Measurements from ENCODE around the gene BRCA2. TPM values are rescaled to one million over a fixed set of nuclear protein-coding genes. Genes with fewer than 3 reads are reported as not detected.

BRCA2 gene, protein sequence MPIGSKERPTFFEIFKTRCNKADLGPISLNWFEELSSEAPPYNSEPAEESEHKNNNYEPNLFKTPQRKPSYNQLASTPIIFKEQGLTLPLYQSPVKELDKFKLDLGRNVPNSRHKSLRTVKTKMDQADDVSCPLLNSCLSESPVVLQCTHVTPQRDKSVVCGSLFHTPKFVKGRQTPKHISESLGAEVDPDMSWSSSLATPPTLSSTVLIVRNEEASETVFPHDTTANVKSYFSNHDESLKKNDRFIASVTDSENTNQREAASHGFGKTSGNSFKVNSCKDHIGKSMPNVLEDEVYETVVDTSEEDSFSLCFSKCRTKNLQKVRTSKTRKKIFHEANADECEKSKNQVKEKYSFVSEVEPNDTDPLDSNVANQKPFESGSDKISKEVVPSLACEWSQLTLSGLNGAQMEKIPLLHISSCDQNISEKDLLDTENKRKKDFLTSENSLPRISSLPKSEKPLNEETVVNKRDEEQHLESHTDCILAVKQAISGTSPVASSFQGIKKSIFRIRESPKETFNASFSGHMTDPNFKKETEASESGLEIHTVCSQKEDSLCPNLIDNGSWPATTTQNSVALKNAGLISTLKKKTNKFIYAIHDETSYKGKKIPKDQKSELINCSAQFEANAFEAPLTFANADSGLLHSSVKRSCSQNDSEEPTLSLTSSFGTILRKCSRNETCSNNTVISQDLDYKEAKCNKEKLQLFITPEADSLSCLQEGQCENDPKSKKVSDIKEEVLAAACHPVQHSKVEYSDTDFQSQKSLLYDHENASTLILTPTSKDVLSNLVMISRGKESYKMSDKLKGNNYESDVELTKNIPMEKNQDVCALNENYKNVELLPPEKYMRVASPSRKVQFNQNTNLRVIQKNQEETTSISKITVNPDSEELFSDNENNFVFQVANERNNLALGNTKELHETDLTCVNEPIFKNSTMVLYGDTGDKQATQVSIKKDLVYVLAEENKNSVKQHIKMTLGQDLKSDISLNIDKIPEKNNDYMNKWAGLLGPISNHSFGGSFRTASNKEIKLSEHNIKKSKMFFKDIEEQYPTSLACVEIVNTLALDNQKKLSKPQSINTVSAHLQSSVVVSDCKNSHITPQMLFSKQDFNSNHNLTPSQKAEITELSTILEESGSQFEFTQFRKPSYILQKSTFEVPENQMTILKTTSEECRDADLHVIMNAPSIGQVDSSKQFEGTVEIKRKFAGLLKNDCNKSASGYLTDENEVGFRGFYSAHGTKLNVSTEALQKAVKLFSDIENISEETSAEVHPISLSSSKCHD (N-terminal part only)
- total RNA-seq (2021) (11.4 and 14.5 TPM in 2 replicates), Bru-seq, nascent RNA (percentile 78 among the genes with signal in this experiment), BruChase-seq, experiment 1, labeled RNA remaining after a 2-hour chase (percentile 76 among the genes with signal in this experiment), BruChase-seq, experiment 2, labeled RNA remaining after a 6-hour chase (percentile 85 among the genes with signal in this experiment)
- long read RNA-seq, partial matches to known transcripts = 1 of 1 reads
- long read RNA-seq, other reads (novel, unspliced or antisense) = 0 of 1 reads

DNA sequence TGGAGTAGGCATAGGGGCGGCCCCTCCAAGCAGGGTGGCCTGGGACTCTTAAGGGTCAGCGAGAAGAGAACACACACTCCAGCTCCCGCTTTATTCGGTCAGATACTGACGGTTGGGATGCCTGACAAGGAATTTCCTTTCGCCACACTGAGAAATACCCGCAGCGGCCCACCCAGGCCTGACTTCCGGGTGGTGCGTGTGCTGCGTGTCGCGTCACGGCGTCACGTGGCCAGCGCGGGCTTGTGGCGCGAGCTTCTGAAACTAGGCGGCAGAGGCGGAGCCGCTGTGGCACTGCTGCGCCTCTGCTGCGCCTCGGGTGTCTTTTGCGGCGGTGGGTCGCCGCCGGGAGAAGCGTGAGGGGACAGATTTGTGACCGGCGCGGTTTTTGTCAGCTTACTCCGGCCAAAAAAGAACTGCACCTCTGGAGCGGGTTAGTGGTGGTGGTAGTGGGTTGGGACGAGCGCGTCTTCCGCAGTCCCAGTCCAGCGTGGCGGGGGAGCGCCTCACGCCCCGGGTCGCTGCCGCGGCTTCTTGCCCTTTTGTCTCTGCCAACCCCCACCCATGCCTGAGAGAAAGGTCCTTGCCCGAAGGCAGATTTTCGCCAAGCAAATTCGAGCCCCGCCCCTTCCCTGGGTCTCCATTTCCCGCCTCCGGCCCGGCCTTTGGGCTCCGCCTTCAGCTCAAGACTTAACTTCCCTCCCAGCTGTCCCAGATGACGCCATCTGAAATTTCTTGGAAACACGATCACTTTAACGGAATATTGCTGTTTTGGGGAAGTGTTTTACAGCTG, at the start of gene BRCA2, which contains the start of gene ZAR1L:
TSS of gene BRCA2 (plus strand) at position 271 of the 790 bp plus-strand sequence. CDS start 953 bp downstream, outside the sequence.
TSS of gene ZAR1L (minus strand) at position 126 of the 790 bp plus-strand sequence. CDS start 3,438 bp downstream, outside the sequence.
- TF ChIP-seq, protein P1, sequence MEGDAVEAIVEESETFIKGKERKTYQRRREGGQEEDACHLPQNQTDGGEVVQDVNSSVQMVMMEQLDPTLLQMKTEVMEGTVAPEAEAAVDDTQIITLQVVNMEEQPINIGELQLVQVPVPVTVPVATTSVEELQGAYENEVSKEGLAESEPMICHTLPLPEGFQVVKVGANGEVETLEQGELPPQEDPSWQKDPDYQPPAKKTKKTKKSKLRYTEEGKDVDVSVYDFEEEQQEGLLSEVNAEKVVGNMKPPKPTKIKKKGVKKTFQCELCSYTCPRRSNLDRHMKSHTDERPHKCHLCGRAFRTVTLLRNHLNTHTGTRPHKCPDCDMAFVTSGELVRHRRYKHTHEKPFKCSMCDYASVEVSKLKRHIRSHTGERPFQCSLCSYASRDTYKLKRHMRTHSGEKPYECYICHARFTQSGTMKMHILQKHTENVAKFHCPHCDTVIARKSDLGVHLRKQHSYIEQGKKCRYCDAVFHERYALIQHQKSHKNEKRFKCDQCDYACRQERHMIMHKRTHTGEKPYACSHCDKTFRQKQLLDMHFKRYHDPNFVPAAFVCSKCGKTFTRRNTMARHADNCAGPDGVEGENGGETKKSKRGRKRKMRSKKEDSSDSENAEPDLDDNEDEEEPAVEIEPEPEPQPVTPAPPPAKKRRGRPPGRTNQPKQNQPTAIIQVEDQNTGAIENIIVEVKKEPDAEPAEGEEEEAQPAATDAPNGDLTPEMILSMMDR (conservative IDR thresholded peaks at IDR 0.05) = no peak
- TF ChIP-seq EZH2 (IDR thresholded peaks at IDR 0.05; ENCODE audit: low read depth) = no peak
- H3K9me2 ChIP-seq (ENCODE audit: insufficient read depth) = no peaks in the 10 kb centered on the region
- H3K9me3 ChIP-seq (ENCODE audit: insufficient read depth, low read depth) = no peaks in the 10 kb centered on the region
- intact Hi-C loops (cut with micrococcal nuclease; ENCODE audit: unreplicated experiment) = loop anchor here (2.0 to 10.0 kb wide), 3 partner anchors 219 to 321 kb away; partner anchors contain the start of genes N4BP2L2 and PDS5B
- no peaks in the 10 kb centered on the region for H3K27me3 ChIP-seq (ENCODE audit: insufficient read depth, low read depth)
- peaks cover 9% of the 10 kb centered on the region for H3K79me2 ChIP-seq (ENCODE audit: low read depth)
- ChIA-PET POLR2A (ENCODE audit: unreplicated experiment) (interaction anchor here (0.5 to 0.7 kb wide), 9 partner anchors 30 to 1482 kb away, joined by 3 to 37 read pairs (median 3); no protein-coding TSS in a partner anchor), CTCF (interaction anchor here (0.5 to 0.7 kb wide), 4 partner anchors 15 to 406 kb away, joined by 4 to 12 read pairs (median 4); no protein-coding TSS in a partner anchor)
- H4K20me1 ChIP-seq (ENCODE audit: insufficient read depth) = no peaks in the 10 kb centered on the region
- H3F3A ChIP-seq (ENCODE audit: insufficient read depth, low read depth) = no peaks in the 10 kb centered on the region; the same call in 1 of the 2 replicates
- H3K4me1 ChIP-seq (replicated peaks; ENCODE audit: insufficient read depth) = peaks cover 16% of the 10 kb centered on the region
- peak within 1 kb of the TSS; percentile 100 for H2AFZ ChIP-seq
- peak within 1 kb of the TSS; percentile 95 for H3K4me3 ChIP-seq
- H3K36me3 ChIP-seq (ENCODE audit: low read depth) = peaks cover 8% of the 10 kb centered on the region; the same call in 1 of the 2 replicates
- DNase-seq = peak; percentile 74 to 80
- H3K27ac ChIP-seq = peak within 1 kb of the TSS; percentile 95
- TSS peak; percentile 69 for BruUV-seq (replicated peaks)
- H3K4me2 ChIP-seq = peak within 1 kb of the TSS; percentile 93

DNA sequence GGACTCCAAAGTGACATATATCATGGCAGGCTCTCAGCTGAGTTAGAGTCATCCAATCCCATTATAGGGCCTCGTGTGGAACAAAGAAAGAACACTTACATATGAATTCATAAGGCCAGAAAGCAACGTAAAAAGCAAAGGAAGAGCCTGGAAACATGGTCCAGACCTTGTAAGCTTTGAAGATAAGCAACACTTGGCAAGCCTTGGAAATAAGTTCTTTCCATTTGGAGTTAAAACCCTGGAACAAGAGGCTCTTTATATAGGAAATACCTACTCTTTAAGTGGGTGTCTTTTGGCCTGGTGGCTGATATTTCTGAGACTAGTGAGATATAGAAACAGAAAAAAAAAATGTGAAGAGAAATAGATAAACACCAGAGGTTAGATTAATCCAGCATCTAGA, 49.6 kb upstream of the BRCA2 start:
- H3K9me3 ChIP-seq (ENCODE audit: insufficient read depth, low read depth) = no peaks in the 10 kb centered on the region
- no peaks in the 10 kb centered on the region for H4K20me1 ChIP-seq (ENCODE audit: insufficient read depth)
- intact Hi-C loops (cut with micrococcal nuclease; ENCODE audit: unreplicated experiment) = no loop called here
- no peaks in the 10 kb centered on the region for H3K27me3 ChIP-seq (ENCODE audit: insufficient read depth, low read depth)
- H2AFZ ChIP-seq = no peak overlapping the region
- no peak for TF ChIP-seq EZH2 (IDR thresholded peaks at IDR 0.05; ENCODE audit: low read depth)
- TF ChIP-seq, protein P1 (conservative IDR thresholded peaks at IDR 0.05) = no peak
- no peaks in the 10 kb centered on the region for H3K36me3 ChIP-seq (ENCODE audit: low read depth)
- no peaks in the 10 kb centered on the region for H3K4me1 ChIP-seq (replicated peaks; ENCODE audit: insufficient read depth)
- H3K9me2 ChIP-seq (ENCODE audit: insufficient read depth) = no peaks in the 10 kb centered on the region
- no peak for DNase-seq
- H3K79me2 ChIP-seq (ENCODE audit: low read depth) = no peaks in the 10 kb centered on the region
- no peak overlapping the region for H3K4me2 ChIP-seq
- ChIA-PET CTCF (no interaction called here), POLR2A (ENCODE audit: unreplicated experiment) (no interaction called here)
- no peaks in the 10 kb centered on the region for H3F3A ChIP-seq (ENCODE audit: insufficient read depth, low read depth)
- BruUV-seq (replicated peaks) = no TSS peak
- H3K4me3 ChIP-seq = no peak overlapping the region
- no peak overlapping the region for H3K27ac ChIP-seq
